Measurements from ENCODE around the gene WRAP73.

WRAP73 gene

DNA sequence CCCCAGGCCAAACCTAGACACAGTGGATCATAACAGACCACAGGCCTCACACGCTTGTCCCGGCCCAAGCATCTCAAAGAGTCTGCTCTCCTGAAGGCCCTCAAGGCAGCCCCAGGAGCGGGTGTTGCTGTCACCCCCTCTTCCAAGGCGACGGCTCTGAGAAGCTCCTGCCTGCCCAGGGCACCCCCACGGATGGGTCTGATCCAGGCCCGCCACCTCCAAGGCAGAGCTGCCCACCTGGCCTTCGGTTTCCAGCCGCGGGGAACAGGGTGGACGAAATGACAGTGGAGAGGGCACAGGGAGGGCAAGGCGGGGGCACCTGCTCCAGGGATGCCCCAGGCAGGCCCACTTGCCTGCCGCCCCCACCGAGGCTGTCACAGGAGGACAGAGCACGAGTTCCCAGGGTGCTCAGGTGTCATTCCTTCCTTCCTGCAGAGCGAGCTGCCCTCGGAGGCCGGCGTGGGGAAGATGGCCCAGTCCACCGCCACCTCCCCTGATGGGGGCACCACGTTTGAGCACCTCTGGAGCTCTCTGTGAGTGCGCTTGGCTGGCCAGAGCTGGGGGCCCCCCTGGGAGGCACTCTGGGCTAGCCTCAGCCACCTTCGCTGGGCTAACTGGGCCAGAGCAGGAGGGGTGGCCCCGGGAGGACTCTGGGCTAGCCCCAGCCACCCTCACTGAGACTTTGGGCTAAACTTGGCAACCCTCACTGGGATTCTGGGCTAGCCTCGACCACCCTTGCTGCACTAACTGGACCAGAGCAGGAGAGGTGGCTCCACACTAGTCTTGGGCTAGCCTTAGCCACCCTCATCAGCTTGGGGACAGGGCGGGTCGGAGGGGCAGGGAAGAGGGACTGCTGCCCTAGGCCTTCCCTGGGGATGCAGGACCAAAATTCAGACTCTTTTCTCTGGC is 32.2 kb upstream of the WRAP73 start:
- DNase-seq (ENCODE audit: low read depth in 2 of 2, low spot score in 1 of 2) = no peak

- no peak for DNase-seq (ENCODE audit: low read depth in 2 of 2, low spot score in 1 of 2)
These were observed 31.5 kb upstream of the WRAP73 start for GRCh38 chr1:3681231-3681897.

DNA sequence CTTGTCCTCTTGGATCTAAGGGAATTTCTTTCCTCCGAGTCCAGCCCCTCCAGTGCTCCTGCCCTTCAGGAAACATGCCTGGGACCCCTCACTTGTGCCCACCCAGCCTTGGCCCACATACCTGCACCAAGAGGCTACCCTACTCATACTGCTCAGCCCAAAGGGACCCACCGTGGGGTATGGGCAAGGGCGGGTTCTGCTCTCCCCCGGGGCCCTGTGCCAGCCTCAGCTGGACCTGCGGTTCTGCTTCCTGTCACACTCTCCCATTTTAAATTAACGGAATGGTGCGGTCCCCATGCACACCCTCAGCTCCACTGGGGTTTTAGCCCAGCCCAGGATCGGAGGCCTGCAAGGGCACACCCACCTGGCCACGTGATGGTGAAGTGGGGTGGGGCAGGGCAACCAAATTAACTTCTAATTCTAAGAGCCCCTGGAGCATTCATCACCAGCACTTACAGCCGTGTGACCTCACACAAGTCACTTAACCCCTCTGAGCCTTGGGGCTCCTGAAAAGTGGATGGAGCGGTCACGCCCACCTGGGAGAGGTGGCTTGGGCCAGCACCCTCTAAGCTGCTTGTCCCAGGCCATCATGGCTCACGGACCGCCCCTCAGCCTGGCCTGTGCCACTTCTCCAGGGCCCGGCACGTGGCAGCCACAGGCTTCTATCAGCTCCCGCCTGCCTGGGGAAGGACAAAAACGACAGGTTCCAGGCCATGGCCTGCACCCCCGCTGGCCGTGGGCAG is 30.8 kb upstream of the WRAP73 start:
- DNase-seq (ENCODE audit: low read depth in 2 of 2, low spot score in 1 of 2) = no peak

DNA sequence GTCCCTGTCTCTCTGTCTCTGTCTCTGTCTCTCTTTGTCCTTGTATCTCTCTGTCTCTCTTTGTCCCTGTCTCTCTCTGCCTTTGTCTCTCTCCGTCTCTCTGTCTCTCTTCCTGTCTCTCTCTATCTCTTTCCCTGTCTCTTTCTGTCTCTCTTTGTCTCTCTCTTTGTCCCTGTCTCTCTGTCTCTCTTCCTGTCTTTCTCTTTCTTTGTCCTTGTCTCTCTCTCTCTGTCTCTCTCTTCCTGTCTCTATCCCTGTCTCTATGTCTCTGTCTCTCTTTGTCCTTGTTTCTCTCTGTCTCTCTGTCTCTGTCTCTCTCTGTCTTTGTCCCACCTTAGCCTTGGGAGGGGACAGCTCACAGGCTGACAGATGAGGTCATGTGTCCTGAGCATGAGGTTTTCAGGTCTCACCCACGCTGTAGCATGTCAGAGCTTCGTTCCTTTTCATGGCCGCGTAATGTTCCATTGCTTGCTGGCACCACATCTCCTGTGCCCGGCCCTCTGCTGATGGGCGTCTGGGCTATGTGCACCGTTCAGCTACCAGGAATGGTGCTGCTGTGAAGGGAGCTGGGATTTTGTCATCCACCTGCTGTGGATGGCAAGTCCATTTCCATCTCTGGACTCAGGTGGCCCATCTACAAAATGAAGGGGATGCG is 30.0 kb upstream of the WRAP73 start:
- DNase-seq (ENCODE audit: low read depth in 2 of 2, low spot score in 1 of 2) = no peak

GRCh38 chr1:3679098-3679555 is 29.2 kb upstream of the WRAP73 start:
- no peak for DNase-seq (ENCODE audit: low read depth in 2 of 2, low spot score in 1 of 2)

GRCh38 chr1:3678361-3679097 is 28.6 kb upstream of the WRAP73 start:
- no peak for DNase-seq (ENCODE audit: low read depth in 2 of 2, low spot score in 1 of 2)

DNA sequence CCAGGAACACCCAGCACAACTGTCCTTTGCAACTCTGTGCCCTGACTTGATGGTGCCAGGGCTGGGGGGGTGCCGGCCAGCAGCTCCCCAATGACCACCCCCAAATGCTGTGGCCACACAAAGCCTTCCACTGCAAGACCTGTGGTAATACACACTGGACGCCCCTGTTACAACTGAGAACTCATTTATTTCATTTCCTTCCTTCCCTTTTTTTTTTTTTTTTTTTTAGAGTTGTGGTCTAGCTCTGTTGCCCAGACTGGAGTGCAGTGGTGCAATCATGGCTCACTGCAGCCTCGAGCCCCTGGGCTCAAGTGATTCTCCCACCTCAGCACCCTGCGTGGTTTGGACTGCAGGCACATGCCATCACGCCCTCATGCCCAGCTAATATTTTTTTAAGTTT is 27.6 kb upstream of the WRAP73 start:
- no peak for DNase-seq (ENCODE audit: low read depth in 2 of 2, low spot score in 1 of 2)

DNA sequence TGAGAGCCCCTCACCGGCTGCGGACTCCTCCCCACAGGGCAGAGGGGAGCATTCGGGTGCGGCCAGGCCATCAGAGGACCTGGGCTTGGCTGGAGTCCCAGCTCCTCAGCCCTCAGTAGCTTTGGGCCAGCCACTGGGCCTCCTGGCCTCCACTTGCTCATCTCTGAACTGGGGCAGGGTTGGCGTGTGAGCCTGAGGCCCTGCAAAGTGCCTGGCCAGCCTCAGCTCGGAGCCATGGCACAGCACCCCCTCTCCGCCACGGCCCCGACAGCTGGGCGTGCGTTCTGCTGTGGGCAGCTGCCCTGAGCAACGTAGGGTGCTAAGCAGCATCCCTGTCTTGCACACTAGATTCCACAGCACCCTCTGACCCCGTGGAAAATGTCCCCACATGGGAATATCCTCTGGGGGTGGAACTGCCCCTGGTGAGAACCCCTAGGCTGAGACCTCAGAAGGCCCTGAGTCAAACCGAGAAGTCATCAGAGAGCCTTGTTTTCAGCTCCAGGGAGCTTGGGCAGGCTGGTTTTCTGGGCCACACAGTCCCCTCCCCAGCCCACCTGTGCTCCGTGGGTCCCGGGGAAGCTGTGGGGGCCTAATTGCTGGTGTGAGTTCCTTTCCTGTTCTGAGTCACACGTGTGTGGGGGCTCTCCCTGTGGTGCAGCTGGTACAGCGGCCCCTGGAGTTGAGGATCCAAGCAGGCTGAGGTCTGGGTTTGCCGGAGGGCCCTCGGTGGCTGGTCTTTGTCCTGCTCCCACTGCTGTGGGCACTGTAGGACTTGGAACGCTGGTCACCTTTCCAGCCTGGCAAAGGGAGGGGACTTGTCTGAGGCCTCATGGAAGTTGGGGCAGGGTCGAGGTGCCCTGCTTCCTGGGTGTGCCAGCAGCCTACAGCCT is 26.9 kb upstream of the WRAP73 start:
- DNase-seq (ENCODE audit: low read depth in 2 of 2, low spot score in 1 of 2) = no peak

DNA sequence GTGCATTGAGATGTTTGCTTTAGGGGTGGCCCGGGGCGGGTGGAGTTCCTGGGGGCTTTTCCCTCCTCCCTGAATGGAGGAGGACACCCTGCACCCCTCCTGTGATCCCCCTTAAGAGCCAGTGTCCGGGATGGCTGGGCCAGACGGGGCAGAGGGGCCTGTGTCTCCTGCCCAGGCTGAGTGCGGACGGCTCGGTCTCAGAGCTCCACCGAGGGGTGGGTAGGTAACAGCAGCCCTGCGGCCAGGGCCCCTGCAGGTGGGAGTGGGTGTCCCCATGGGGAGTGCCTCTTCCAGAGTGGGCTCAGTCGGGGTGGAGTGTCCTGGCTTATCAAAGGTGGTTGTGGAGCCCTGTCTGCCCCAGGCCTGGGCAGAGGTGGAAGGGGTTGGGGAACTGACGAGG is 25.5 kb upstream of the WRAP73 start:
- no peak for DNase-seq (ENCODE audit: low read depth in 2 of 2, low spot score in 1 of 2)

- no peak for DNase-seq (ENCODE audit: low read depth in 2 of 2, low spot score in 1 of 2)
These were observed 24.5 kb upstream of the WRAP73 start for GRCh38 chr1:3674100-3675094.

DNA sequence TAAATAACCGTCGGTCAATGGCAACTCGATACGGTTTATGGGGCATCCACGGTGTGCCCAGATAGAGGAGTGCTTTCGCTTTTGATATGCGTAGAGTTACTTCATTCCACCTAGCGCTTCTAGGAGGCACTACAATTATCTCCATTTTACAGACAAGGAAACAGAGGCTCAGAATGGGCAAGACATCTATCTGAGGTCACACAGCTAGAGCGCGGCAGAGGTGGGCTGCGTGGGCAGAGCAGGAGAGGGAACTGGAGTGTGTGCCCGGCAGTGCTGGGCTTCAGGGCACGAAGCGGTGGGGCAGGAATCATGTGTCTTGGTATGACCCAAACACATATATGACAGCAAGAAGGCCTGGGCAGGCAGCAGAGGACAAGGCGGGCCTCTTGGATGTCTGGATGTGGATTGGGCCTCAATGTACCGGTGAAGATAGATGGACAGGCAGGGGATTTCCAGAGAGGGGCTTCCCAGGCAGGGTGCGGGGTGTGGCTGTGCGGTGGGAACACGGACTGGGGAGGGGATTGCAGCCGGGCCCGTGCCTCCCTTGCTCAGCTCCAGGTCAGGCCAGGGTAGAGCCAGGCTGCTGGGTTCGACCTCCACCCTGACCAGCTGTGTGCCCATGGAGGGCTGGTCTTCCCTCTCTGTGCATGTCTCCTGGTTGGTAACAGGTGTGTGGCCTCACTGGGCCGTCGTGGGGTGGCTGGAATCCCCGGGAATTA is 23.6 kb upstream of the WRAP73 start:
- DNase-seq (ENCODE audit: low read depth in 2 of 2, low spot score in 1 of 2) = no peak

DNA sequence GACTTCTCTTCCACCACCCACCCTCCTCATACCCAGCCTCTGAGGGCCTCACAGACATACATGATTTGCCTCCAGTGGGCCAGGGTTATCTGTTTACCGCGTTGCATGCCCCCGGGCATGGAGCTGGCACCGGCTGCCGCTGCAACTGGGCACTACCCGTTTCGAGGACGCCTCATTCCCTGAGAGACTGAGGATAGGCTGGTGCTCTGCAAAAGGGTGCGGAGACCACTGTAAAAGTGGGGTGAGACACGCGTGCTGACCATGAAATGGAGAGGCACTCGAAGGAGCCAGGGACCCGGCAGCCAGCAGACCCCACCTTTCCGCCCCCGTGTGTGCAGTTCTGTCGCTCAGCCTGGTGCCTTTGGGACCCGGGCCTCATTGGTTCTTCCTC is 23.1 kb upstream of the WRAP73 start:
- DNase-seq (ENCODE audit: low read depth in 2 of 2, low spot score in 1 of 2) = no peak

- no peak for DNase-seq (ENCODE audit: low read depth in 2 of 2, low spot score in 1 of 2)
These were observed 22.5 kb upstream of the WRAP73 start for GRCh38 chr1:3672231-3672970.

DNA sequence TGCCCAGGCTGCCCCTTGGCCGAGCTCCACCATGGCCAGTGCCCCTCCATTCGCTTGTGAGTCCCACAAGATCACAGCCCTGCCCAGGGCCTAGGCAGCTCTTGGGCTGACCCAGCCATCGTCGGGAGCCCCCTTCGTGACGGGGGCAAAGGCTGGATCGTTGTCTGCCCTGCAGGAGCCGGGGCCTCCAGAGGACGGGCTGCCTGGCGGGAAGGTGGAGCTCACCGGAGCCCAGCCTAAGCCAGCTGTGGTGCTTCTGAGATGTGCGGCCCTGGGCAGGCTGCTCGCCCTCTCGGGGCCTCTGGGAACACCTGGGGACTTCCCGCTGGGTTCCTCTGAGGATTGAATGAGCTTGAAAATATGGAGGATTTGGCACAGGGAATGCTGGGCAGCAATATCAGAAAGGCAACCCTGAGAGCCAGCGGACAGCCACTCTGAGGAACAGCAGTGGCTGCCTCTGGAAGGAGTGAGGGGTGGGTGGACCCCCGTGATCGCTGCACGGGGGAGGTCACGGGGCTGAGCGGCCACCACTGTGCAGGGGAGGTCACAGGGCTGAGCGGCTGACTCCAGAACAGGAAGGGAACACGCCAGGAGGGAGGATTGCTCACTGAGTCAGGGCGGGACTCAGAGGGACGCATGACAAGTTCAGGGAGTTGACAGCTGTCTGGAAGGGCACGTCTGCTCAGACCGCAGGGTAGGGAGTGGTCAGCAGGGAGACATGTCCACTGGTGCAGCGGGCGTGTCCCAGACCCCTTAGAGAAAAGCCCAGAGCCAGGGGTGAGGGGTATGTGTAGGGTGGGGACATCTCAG is 21.7 kb upstream of the WRAP73 start:
- DNase-seq (ENCODE audit: low read depth in 2 of 2, low spot score in 1 of 2) = no peak

DNA sequence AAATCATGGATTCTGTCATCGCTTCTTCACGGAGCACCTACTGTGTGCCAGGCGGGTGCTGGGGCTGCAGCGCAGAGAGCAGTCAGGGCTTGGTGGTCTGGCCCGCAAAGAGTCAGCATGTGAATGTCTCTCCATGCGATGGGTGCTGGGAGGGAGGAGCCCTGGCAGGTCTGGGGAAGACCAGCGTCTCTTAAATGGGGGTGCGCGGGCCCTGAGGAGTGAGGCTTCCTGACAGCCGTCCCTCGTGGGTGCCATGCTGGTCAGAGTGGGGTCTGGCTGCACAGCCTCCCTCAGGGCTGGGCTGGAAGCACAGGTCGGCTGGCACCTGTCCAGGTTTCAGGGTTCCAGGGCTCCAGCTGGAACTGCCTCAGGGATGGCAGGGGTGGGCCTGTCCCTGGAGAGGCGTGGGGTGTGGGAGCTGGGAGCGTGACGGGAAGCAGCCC is 20.9 kb upstream of the WRAP73 start:
- DNase-seq (ENCODE audit: low read depth in 2 of 2, low spot score in 1 of 2) = no peak

GRCh38 chr1:3669971-3670431 is 20.1 kb upstream of the WRAP73 start:
- no peak for DNase-seq (ENCODE audit: low read depth in 2 of 2, low spot score in 1 of 2)
